Caco-2 (cell line): ENCODE data around the gene FSD1. TPM values are rescaled to one million over a fixed set of nuclear protein-coding genes. Genes with fewer than 3 reads are reported as not detected.
A peak's percentile ranks its signal among the peaks of the same experiment; 100 is the strongest.

Experiments
- BruUV-seq: library from RNA; stranded (reverse); fragments of 400-500 nt; replicated peaks from 2 replicates; lab custom pipeline; 2021; lab: Mats Ljungman, UMichigan
- CTCF ChIA-PET: fragments of 300-600 bp; sonication (Branson Sonifier 250); formaldehyde crosslinking; loops from one replicate; lab custom pipeline; 2022; ENCODE audit warnings: antibody characterized with exemption; lab: Charles Lee
- POLR2A ChIA-PET: fragments of 300-600 bp; sonication (Branson Sonifier 250); formaldehyde crosslinking; loops from one replicate; lab custom pipeline; 2022; ENCODE audit warnings: antibody characterized with exemption; lab: Charles Lee
- DNase-seq, 2 experiments: peaks; one replicate each; pipeline versions ENCODE4 v3.0.0 to v3.0.0-alpha.2; 2020 to 2022
- H3K27me3 ChIP-seq: replicated peaks from 2 replicates; pipeline ENCODE4 v1.6.0; 2011; ENCODE audit warnings: low read length; ENCODE audit not compliant: control insufficient read depth, insufficient read depth
- H3K36me3 ChIP-seq: 2 replicates; pipeline ENCODE4 v1.5.1; 2011; ENCODE audit warnings: low read length; ENCODE audit not compliant: control insufficient read depth, insufficient read depth
- H3K4me1 ChIP-seq: fragments of 250-450 bp; sonication (Bioruptor Pico); 2 replicates; pipeline ENCODE4 v1.5.1; 2020; ENCODE audit warnings: mild to moderate bottlenecking
- H3K4me3 ChIP-seq: 2 replicates; pipeline ENCODE4 v1.5.1; 2011; ENCODE audit warnings: low read depth, mild to moderate bottlenecking, control low read depth, low read length
- H3K9me3 ChIP-seq: fragments of 250-450 bp; sonication (Bioruptor Pico); 2 replicates; pipeline ENCODE4 v1.5.1; 2020; ENCODE audit warnings: mild to moderate bottlenecking, moderate library complexity
- H3K27ac Mint-ChIP-seq: one replicate; pipeline ENCODE4 v1.8.0; 2022; ENCODE audit warnings: mixed read lengths; ENCODE audit not compliant: unreplicated experiment
- H3K27me3 Mint-ChIP-seq: one replicate; pipeline ENCODE4 v1.8.0; 2022; ENCODE audit warnings: mixed read lengths; ENCODE audit not compliant: insufficient read depth, unreplicated experiment
- H3K36me3 Mint-ChIP-seq: one replicate; pipeline ENCODE4 v1.8.0; 2022; ENCODE audit warnings: mild to moderate bottlenecking, mixed read lengths; ENCODE audit not compliant: insufficient read depth, unreplicated experiment
- H3K4me1 Mint-ChIP-seq: one replicate; pipeline ENCODE4 v1.8.0; 2022; ENCODE audit warnings: low read depth, mixed read lengths; ENCODE audit not compliant: unreplicated experiment
- H3K4me3 Mint-ChIP-seq: one replicate; pipeline ENCODE4 v1.8.0; 2022; ENCODE audit warnings: mild to moderate bottlenecking, moderate library complexity, mixed read lengths; ENCODE audit not compliant: unreplicated experiment
- H3K9me3 Mint-ChIP-seq: one replicate; pipeline ENCODE4 v1.8.0; 2022; ENCODE audit warnings: mixed read lengths; ENCODE audit not compliant: unreplicated experiment
- intact Hi-C: fragments of 100-400 bp; cut with micrococcal nuclease; formaldehyde crosslinking; loops from one replicate; pipeline ENCODE4 v1.10.0; 2022; ENCODE audit not compliant: unreplicated experiment
- total RNA-seq: library from RNA; stranded (reverse); gene quantifications from 2 replicates; pipeline ENCODE4 v1.2.3, GENCODE V29; 2022
- TF ChIP-seq, protein P1 (sequence below), 2 experiments: fragments of 200-600 bp in 1 of 2; IDR thresholded peaks; 1 replicate in 1 of 2; 2 replicates in 1 of 2; pipeline versions ENCODE4 v1.5.1 to v1.8.0; 2011 to 2022; ENCODE audit warnings: antibody characterized with exemption in 1 of 2, control low read depth in 1 of 2, inconsistent platforms in 1 of 2, low read depth in 1 of 2, low read length in 1 of 2, mild to moderate bottlenecking in 1 of 2, moderate library complexity in 1 of 2; ENCODE audit not compliant: insufficient read depth in 1 of 2, severe bottlenecking in 1 of 2, unreplicated experiment in 1 of 2

Gene FSD1
- total RNA-seq, 1 experiment from 2014 or later, result 9.0 TPM

DNA sequence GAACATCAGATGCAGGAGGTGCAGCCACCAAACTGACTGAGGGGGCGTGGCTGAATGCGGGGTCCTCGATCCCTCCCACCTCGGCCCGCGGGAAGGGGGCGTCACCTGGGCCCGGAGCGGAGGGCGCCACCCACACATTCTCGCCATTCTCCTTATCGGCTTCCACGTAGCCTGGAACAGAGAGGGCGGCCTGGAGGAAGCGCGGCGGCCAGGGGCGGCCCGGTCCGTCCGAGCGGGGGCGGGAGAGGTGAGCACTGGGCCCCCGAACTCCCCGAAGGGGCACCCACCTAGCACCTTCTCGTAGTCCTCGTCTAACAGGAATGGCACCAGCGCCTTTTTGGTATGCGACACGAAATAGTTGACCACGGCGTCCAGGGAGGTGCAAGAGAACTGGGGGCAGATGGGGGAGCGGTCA, 22.4 kb downstream of the FSD1 start:
- no peaks in the 10 kb centered on the region for H3K27me3 Mint-ChIP-seq
- no peaks in the 10 kb centered on the region for H3K9me3 Mint-ChIP-seq
- no TSS peak for BruUV-seq
- H3K4me3 Mint-ChIP-seq, result no peak overlapping the region
- intact Hi-C loops, result no loop called here
- H3K4me3 ChIP-seq, result no peak overlapping the region
- peaks cover 64% of the 10 kb centered on the region for H3K36me3 Mint-ChIP-seq
- no peaks in the 10 kb centered on the region for H3K27me3 ChIP-seq
- peaks cover 5% of the 10 kb centered on the region for H3K4me1 Mint-ChIP-seq
- H3K4me1 ChIP-seq, result no peaks in the 10 kb centered on the region
- no peak overlapping the region for H3K27ac Mint-ChIP-seq
- ChIA-PET CTCF (no interaction called here), POLR2A (no interaction called here)
- H3K36me3 ChIP-seq, result 0 out of 2 replicates have a peak, but pooled peaks cover 2% of the 10 kb centered on the region
- TF ChIP-seq, protein P1, sequence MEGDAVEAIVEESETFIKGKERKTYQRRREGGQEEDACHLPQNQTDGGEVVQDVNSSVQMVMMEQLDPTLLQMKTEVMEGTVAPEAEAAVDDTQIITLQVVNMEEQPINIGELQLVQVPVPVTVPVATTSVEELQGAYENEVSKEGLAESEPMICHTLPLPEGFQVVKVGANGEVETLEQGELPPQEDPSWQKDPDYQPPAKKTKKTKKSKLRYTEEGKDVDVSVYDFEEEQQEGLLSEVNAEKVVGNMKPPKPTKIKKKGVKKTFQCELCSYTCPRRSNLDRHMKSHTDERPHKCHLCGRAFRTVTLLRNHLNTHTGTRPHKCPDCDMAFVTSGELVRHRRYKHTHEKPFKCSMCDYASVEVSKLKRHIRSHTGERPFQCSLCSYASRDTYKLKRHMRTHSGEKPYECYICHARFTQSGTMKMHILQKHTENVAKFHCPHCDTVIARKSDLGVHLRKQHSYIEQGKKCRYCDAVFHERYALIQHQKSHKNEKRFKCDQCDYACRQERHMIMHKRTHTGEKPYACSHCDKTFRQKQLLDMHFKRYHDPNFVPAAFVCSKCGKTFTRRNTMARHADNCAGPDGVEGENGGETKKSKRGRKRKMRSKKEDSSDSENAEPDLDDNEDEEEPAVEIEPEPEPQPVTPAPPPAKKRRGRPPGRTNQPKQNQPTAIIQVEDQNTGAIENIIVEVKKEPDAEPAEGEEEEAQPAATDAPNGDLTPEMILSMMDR (IDR thresholded peaks at IDR 0.05; ENCODE audit: insufficient read depth in 1 of 2, low read depth in 1 of 2, low read length in 1 of 2, severe bottlenecking in 1 of 2, unreplicated experiment in 1 of 2), result no peak
- no peak for DNase-seq
- no peaks in the 10 kb centered on the region for H3K9me3 ChIP-seq

DNA sequence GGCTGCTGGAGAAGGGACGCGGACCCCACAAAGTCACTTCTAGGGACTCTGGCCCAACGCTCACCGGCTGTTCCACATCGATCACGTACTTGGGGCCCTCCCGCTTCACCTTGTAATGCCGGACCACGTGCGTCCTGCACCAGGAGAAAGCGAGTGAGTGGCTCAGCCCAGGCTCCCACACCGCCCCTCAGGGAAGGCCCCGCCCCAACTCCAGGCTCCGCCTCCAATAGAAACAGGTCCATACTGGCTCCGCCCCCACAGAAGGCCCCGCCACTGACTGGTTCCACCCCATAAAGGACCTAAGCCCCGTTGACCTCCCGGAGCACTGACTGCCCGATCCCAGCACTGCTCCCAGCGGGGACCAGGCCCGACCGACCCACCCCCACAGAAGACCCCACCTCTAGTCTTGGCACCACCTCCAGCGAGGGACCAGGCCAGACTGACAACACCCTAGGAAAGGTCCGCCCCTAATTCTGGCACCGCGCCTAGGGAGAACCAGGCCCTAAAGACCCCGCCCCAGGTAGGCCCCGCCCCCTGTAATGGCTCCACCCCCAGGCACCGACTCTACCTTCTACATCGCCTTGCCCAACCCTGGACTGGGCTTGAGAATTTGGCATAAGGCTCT, 23.0 kb downstream of the FSD1 start:
- TF ChIP-seq, protein P1 (IDR thresholded peaks at IDR 0.05; ENCODE audit: insufficient read depth in 1 of 2, low read depth in 1 of 2, low read length in 1 of 2, severe bottlenecking in 1 of 2, unreplicated experiment in 1 of 2), result no peak
- Histone ChIP-seq H3K9me3 (no peaks in the 10 kb centered on the region), H3K27me3 (no peaks in the 10 kb centered on the region), H3K36me3 (0 out of 2 replicates have a peak, but pooled peaks cover 2% of the 10 kb centered on the region), H3K4me3 (no peak overlapping the region), H3K4me1 (no peaks in the 10 kb centered on the region)
- DNase-seq, result peak; percentile 51 to 62
- ChIA-PET CTCF (interaction anchor here (0.9 kb wide), 1 partner anchor 15 kb away, joined by 3 read pairs; no protein-coding TSS in a partner anchor), POLR2A (interaction anchor here (1.2 kb wide), 1 partner anchor 16 kb away, joined by 9 read pairs; the partner anchor contains the start of gene MPND)
- no peak overlapping the region for H3K27ac Mint-ChIP-seq
- H3K27me3 Mint-ChIP-seq, result no peaks in the 10 kb centered on the region
- H3K4me3 Mint-ChIP-seq, result peak overlapping the region; percentile 10
- BruUV-seq, result no TSS peak
- H3K4me1 Mint-ChIP-seq, result peaks cover 5% of the 10 kb centered on the region
- H3K9me3 Mint-ChIP-seq, result no peaks in the 10 kb centered on the region
- intact Hi-C loops, result no loop called here
- H3K36me3 Mint-ChIP-seq, result peaks cover 60% of the 10 kb centered on the region

DNA sequence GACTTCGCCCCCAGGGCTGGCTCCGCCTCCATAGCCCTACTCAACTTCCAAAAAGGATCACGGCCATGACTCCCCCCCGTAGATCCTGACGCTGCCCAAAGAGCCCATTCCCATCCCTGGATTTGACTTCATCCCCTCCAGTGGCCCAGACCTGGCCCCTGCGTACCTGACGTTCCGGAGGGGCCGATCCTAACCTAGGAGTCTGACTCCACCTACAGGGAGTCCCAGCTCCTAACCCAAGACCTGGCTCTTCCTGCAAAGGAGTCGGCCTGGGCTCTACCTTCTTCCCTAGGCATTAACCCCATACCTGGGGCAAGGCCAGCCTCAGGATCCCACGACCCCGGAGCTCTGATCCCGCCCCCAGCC, 23.5 kb downstream of the FSD1 start:
- ChIA-PET POLR2A (interaction anchor here (0.8 to 1.2 kb wide), 2 partner anchors 15 to 74 kb away, joined by 5 to 9 read pairs; partner anchors contain the start of genes CHAF1A and MPND), CTCF (interaction anchor here (0.6 to 0.9 kb wide), 3 partner anchors 14 to 177 kb away, joined by 3 read pairs; no protein-coding TSS in a partner anchor)
- H3K4me1 ChIP-seq, result no peaks in the 10 kb centered on the region
- no peaks in the 10 kb centered on the region for H3K9me3 ChIP-seq
- Mint-ChIP-seq H3K27me3 (no peaks in the 10 kb centered on the region), H3K36me3 (peaks cover 55% of the 10 kb centered on the region), H3K9me3 (no peaks in the 10 kb centered on the region), H3K4me3 (peak overlapping the region; percentile 10), H3K27ac (no peak overlapping the region), H3K4me1 (peaks cover 5% of the 10 kb centered on the region)
- intact Hi-C loops, result no loop called here
- H3K27me3 ChIP-seq, result no peaks in the 10 kb centered on the region
- TF ChIP-seq, protein P1 (IDR thresholded peaks at IDR 0.05; ENCODE audit: insufficient read depth in 1 of 2, low read depth in 1 of 2, low read length in 1 of 2, severe bottlenecking in 1 of 2, unreplicated experiment in 1 of 2), result no peak
- DNase-seq, result no peak
- BruUV-seq, result no TSS peak
- no peak overlapping the region for H3K4me3 ChIP-seq
- 0 out of 2 replicates have a peak, but pooled peaks cover 2% of the 10 kb centered on the region for H3K36me3 ChIP-seq
